SK-N-SH treated with all-trans-retinoic acid at 6 μM for 48 hours (cell line): Measurements from ENCODE around the gene FBH1.

Source experiments
- ARNTL ChIP-seq: fragments of 450-650 bp; formaldehyde crosslinking; IDR thresholded peaks from 2 replicates; pipeline ENCODE4 v1.5.0; 2020; ENCODE audit warnings: low read depth, mild to moderate bottlenecking, moderate library complexity, borderline replicate concordance
- BACH2 ChIP-seq: fragments of 250-450 bp; sonication (Bioruptor Pico); IDR thresholded peaks from 2 replicates; pipeline ENCODE4 v1.9.0; 2021; ENCODE audit warnings: mild to moderate bottlenecking, borderline replicate concordance
- GLIS3 ChIP-seq: fragments of 250-450 bp; sonication (Bioruptor Pico); IDR thresholded peaks from 2 replicates; pipeline ENCODE4 v1.5.0; 2020; ENCODE audit warnings: mild to moderate bottlenecking, moderate library complexity
- ISL1 ChIP-seq: fragments of 250-450 bp; sonication (Bioruptor Pico); IDR thresholded peaks from 2 replicates; pipeline ENCODE4 v2.1.2; 2022; ENCODE audit warnings: mild to moderate bottlenecking, moderate library complexity
- PPARA ChIP-seq: fragments of 250-450 bp; sonication (Bioruptor Pico); IDR thresholded peaks from 2 replicates; pipeline ENCODE4 v1.5.0; 2020; ENCODE audit warnings: mild to moderate bottlenecking, borderline replicate concordance
- RARB ChIP-seq: fragments of 250-450 bp; sonication (Bioruptor Pico); IDR thresholded peaks from 2 replicates; pipeline ENCODE4 v1.8.0; 2021; ENCODE audit warnings: mild to moderate bottlenecking, moderate library complexity
- SNAI2 ChIP-seq: fragments of 250-450 bp; sonication (Bioruptor Pico); IDR thresholded peaks from 2 replicates; pipeline ENCODE4 v1.5.0; 2020; ENCODE audit warnings: mild to moderate bottlenecking, moderate library complexity
- TCF4 ChIP-seq: fragments of 250-450 bp; sonication (Bioruptor Pico); IDR thresholded peaks from 2 replicates; pipeline ENCODE4 v1.8.0; 2021; ENCODE audit warnings: mild to moderate bottlenecking, moderate library complexity, borderline replicate concordance
- TOX ChIP-seq: fragments of 250-450 bp; sonication (Bioruptor Pico); IDR thresholded peaks from 2 replicates; pipeline ENCODE4 v1.8.0; 2021; ENCODE audit warnings: mild to moderate bottlenecking, moderate library complexity, borderline replicate concordance
- ZFP30 ChIP-seq: fragments of 450-650 bp; formaldehyde crosslinking; IDR thresholded peaks from 2 replicates; pipeline ENCODE4 v1.5.0; 2022; ENCODE audit warnings: mild to moderate bottlenecking, moderate library complexity
- TF ChIP-seq, protein P1 (sequence below): fragments of 250-450 bp; sonication (Bioruptor Pico); IDR thresholded peaks from 2 replicates; pipeline ENCODE4 v1.8.0; 2021; ENCODE audit warnings: low read depth, mild to moderate bottlenecking, moderate library complexity, borderline replicate concordance
- TF ChIP-seq, protein P2 (sequence below): fragments of 250-450 bp; sonication (Bioruptor Pico); IDR thresholded peaks from 2 replicates; pipeline ENCODE4 v1.8.0; 2020; ENCODE audit warnings: mild to moderate bottlenecking, moderate library complexity, borderline replicate concordance
- TF ChIP-seq, protein P3 (sequence below): fragments of 250-450 bp; sonication (Bioruptor Pico); IDR thresholded peaks from 2 replicates; pipeline ENCODE4 v1.5.1; 2020; ENCODE audit warnings: low read depth, mild to moderate bottlenecking, moderate library complexity

DNA sequence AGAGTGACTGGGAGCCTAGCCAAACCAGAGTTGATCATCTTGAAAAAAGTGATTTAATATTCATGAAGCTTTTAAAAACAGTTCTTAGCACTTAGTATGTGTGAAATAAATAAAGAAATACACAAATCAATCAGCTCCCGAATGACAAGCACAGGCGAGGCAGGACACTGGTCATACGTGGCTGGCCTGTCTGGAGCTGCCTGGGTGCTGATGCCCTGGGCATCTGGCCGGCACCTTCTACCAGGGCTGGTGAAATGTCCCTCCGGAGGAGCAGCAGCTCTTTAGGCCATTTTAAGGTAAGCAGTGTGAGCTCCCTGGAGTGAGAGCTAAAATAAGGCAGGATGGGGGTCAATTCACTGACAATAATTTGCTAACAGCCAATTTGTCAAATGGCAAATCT is 63.6 kb downstream of the FBH1 start:
- TF ChIP-seq RARB (CRISPR knock-in tag) (no peak), ISL1 (no peak), PPARA (CRISPR knock-in tag) (no peak), ZFP30 (CRISPR knock-in tag) (no peak), ARNTL (no peak), SNAI2 (CRISPR knock-in tag) (no peak), TCF4 (no peak), BACH2 (CRISPR knock-in tag) (no peak), TOX (CRISPR knock-in tag) (no peak), GLIS3 (no peak)
- TF ChIP-seq, protein P1, sequence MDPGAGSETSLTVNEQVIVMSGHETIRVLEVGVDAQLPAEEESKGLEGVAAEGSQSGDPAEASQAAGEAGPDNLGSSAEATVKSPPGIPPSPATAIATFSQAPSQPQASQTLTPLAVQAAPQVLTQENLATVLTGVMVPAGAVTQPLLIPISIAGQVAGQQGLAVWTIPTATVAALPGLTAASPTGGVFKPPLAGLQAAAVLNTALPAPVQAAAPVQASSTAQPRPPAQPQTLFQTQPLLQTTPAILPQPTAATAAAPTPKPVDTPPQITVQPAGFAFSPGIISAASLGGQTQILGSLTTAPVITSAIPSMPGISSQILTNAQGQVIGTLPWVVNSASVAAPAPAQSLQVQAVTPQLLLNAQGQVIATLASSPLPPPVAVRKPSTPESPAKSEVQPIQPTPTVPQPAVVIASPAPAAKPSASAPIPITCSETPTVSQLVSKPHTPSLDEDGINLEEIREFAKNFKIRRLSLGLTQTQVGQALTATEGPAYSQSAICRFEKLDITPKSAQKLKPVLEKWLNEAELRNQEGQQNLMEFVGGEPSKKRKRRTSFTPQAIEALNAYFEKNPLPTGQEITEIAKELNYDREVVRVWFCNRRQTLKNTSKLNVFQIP (CRISPR knock-in tag) = no peak
- TF ChIP-seq, protein P2, sequence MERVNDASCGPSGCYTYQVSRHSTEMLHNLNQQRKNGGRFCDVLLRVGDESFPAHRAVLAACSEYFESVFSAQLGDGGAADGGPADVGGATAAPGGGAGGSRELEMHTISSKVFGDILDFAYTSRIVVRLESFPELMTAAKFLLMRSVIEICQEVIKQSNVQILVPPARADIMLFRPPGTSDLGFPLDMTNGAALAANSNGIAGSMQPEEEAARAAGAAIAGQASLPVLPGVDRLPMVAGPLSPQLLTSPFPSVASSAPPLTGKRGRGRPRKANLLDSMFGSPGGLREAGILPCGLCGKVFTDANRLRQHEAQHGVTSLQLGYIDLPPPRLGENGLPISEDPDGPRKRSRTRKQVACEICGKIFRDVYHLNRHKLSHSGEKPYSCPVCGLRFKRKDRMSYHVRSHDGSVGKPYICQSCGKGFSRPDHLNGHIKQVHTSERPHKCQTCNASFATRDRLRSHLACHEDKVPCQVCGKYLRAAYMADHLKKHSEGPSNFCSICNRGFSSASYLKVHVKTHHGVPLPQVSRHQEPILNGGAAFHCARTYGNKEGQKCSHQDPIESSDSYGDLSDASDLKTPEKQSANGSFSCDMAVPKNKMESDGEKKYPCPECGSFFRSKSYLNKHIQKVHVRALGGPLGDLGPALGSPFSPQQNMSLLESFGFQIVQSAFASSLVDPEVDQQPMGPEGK (CRISPR knock-in tag) = no peak
- TF ChIP-seq, protein P3, sequence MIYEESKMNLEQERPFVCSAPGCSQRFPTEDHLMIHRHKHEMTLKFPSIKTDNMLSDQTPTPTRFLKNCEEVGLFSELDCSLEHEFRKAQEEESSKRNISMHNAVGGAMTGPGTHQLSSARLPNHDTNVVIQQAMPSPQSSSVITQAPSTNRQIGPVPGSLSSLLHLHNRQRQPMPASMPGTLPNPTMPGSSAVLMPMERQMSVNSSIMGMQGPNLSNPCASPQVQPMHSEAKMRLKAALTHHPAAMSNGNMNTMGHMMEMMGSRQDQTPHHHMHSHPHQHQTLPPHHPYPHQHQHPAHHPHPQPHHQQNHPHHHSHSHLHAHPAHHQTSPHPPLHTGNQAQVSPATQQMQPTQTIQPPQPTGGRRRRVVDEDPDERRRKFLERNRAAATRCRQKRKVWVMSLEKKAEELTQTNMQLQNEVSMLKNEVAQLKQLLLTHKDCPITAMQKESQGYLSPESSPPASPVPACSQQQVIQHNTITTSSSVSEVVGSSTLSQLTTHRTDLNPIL (CRISPR knock-in tag) = no peak
